GM19238 (cell line): ENCODE results near the gene SOS1.

Experiments
- DNase-seq: peaks from one replicate; pipeline ENCODE4 v3.0.0; 2011; ENCODE audit warnings: low spot score; ENCODE audit not compliant: insufficient read length

SOS1 gene

GRCh38 chr2:38933653-38934052, 187.2 kb downstream of the SOS1 start:
- no peak for DNase-seq

- DNase-seq, result no peak
These were observed 188.3 kb downstream of the SOS1 start for GRCh38 chr2:38932586-38932985.
